SK-MEL-5 (cell line): Measurements from ENCODE around the gene DNM3. TPM values are rescaled to one million over a fixed set of nuclear protein-coding genes. Genes with fewer than 3 reads are reported as not detected.
"Not testable (repeated sequence)": the region's sequence is repeated elsewhere in the genome, so short reads cannot be mapped to it uniquely, and the experiment has no call there.

Experiments used
- DNase-seq: peaks from one replicate; pipeline ENCODE4 v3.0.0-alpha.2; 2016; ENCODE audit warnings: low read depth, low spot score
- in situ Hi-C: cut with HindIII; loops from 2 replicates; pipeline ENCODE4 v1.10.0; 2016; ENCODE audit warnings: low sequenced_read_pairs, high pct_unique_total_duplicates, low pct_unique_long_range_greater_than_20kb
- total RNA-seq: library from RNA; depleted of rRNA; stranded (reverse); fragments of >200 nt; shearing (Covaris generic); gene quantifications from 2 replicates; pipeline ENCODE4 v1.2.3, GENCODE V29; 2014

DNM3 gene
- total RNA-seq, 1 experiment from 2014 or later = 0.79 TPM

DNA sequence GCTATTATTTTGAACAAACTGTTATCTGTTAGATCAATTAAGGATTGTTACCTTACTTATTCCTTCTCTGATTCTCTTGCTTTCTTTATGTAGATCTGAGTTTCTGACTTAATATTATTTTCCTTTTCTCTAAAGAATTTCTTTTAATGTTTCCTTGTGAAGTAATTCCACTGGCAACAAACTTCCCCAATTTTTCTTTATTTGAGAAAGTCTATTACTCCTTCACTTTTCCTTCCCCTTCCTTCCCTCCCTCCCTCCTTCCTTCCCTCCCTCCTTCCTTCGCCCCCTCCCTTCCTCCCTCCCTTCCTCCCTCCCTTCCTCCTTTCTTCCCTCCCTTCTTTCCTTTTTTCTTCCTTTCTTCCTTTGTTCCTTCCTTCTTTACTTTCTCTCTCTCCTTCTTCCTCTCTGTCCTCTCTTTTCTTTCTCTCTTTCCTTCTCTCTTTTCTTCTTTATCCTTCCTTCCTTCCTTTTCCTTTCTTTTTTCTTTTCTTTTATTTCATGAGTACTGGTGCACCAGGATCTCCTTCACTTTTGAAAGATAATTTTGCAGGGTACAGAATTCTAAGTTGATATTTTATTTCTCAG lies 177.5 kb downstream of the DNM3 start:
- in situ Hi-C loops = no loop called here
- no peak for DNase-seq

DNA sequence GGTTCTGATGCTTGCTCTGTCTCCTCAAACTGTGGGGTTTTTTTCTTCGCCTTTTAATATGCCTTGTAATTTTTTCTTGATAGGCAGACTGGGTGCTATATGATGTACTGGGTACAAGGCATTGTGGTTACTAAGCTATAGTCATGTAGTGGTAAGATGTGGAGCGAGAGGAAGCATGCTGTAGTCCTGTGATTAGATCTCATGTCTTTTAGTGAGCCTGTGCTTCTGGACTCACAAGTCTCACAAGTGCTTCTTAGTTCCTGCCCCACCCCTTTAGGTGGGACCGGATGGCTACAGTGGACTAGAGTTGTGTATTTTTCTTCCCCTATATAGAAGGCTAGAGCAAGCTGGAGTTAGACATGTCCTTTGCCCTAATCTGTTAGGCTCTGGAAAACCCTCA lies 178.7 kb downstream of the DNM3 start:
- in situ Hi-C loops = no loop called here
- DNase-seq = no peak

DNA sequence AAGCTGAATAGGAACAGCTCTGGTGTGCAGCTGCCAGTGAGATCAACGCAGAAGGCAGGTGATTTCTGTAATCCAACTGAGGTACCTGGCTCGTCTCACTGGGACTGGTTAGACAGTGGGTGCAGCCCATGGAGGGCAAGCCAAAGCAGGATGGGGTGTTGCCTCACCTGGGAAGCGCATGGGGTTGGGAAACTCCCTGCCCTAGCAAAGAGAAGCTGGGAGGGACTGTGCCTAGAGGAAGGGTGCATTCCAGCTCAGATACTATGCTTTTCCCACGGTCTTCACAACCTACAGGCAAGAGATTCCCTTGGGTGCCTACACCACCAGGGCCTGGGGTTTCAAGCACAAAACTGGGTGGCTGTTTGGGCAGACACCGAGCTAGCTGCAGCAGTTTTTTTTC lies 183.2 kb downstream of the DNM3 start:
- in situ Hi-C loops = no loop called here
- DNase-seq = no peak

DNA sequence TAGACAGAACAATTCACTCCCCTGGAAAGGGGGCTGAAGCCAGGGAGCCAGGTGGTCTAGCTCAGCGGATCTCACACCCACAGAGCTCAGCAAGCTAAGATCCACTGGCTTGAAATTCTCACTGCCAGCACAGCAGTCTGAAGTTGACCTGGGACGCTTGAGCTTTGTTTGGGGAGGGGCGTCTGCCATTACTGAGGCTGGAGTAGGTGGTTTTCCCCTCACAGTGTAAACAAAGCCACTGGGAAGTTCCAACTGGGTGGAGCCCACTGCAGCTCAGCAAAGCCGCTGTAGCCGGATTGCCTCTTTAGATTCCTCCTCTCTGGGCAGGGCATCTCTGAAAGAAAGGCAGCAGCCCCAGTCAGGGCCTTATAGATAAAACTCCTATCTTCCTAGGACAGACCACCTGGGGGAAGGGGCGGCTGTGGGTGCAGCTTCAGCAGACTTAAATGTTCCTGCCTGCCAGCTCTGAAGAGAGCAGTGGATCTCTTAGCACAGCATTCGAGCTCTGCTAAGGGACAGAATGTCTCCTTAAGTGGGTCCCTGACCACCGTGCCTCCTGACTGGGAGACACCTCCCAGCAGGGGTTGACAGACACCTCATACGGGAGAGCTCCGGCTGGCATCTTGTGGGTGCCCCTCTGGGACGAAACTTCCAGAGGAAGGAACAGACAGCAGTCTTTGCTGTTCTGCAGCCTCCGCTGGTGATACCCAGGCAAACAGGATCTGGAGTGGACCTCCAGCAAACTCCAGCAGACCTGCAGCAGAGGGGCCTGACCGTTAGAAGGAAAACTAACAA lies 183.8 kb downstream of the DNM3 start:
- in situ Hi-C loops, DNase-seq: not testable (repeated sequence)

DNA sequence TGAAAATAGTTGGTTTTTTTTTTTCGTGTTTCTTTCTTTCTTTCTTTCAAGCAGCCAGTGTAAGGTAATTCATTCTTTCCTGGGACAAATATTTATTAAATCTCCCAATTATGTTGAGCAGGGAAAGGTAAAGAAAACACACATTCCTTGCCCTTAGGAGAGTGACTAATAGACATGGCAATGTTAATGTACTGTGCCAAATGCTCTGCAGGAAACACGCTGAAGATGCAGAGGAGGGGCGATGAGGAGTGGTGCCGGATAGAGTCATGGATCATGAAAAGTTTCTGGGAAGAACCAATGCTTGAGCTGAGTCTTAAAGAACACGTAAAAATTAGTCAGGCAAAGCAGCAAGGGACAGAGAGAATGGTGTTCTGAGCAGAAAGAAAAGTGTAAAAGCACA lies 199.2 kb downstream of the DNM3 start:
- in situ Hi-C loops = no loop called here
- DNase-seq = no peak

DNA sequence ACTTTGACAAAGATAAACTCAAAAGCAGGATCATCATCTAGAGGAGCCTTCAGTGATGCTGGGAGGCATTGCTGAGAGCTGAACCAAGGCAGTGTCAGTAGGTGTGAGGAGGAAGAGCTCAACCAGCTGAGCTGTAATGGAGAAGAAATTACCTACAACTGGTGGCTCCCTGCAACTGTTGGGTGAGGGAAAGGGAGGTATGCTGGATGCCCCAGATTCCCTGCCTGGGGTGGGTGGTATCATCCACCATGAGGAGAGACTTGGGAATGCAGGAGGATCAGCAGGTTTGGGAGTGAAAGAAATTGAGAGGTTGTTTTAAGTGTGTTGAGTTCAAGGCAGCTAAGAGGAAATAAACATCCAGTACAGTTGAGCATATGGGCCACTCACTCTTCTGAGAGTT lies 199.8 kb downstream of the DNM3 start:
- no peak for DNase-seq
- in situ Hi-C loops = no loop called here

DNA sequence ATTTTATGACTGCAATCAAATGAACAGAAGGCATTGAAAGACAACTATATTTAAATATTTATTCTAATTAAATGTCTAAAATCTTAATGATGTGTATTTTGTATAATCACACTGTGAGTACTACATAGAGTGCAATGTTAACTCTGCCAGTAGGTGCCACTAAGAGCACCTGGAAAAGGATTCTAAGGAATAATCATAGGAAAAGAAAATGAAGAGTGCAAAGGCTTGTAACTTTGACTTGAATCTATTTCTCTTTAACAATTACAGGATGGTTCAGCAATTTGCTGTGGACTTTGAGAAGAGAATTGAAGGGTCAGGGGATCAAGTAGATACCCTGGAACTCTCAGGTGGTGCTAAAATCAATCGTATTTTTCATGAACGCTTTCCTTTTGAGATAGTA lies 200.4 kb downstream of the DNM3 start:
- DNase-seq = peak; percentile 30
- in situ Hi-C loops = no loop called here

DNA sequence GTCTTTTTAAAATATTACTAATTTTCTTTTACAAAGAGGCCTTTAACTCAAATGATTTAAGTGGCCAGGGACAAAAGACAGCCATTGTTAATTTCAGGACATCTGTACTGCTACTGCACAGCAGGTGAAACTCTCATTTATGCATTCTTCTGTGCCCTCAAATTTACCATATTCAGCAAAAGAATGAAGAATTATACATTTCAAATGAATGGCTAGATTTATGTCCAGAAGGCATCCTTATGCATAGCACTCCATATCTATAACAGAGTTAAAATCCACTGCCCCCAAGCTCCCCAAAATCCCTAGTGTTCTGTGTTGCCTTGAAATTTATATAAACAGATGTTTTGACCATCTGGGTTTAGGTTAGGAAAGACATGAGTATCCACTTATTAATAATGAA lies 202.6 kb downstream of the DNM3 start:
- in situ Hi-C loops = no loop called here
- DNase-seq = no peak

DNA sequence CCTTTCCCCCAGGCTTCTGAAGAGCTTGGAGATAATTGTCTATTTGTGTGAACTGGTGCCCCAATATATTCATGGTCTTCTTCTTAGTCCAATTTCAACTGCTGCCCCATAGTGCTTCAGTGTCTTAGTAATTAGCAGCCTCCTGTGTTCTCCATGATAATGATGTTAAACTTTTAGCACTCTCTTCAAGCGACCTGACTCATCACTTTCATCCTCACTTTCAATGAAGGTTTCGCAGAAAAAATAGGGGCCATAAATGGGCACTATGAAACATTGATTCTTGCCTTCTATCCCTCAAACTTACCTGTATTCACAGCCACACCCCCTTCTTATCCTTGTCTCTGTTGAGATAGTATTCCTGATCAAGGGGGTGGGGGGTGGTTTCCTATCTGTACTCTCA lies 210.6 kb downstream of the DNM3 start:
- no peak for DNase-seq
- in situ Hi-C loops = no loop called here

DNA sequence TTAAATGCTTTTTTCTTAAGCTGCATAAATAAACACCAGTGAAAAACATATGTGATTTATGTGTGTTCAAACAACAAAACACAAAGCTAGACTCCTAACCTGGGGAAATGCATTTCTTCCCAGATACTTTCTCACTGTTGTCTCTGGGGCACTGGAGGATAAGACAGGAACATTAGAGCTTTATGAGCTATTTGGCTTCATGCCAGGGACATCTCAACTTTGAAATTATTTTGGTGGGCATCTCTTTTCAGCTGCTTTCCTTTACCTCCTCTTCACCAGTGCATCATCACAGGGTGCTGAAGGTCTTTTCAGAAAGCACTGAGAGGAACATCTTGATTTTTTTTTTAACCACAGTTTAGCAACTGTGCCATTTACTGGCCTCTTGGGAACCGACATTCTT lies 212.9 kb downstream of the DNM3 start:
- peak; percentile 9 for DNase-seq
- in situ Hi-C loops = no loop called here

DNA sequence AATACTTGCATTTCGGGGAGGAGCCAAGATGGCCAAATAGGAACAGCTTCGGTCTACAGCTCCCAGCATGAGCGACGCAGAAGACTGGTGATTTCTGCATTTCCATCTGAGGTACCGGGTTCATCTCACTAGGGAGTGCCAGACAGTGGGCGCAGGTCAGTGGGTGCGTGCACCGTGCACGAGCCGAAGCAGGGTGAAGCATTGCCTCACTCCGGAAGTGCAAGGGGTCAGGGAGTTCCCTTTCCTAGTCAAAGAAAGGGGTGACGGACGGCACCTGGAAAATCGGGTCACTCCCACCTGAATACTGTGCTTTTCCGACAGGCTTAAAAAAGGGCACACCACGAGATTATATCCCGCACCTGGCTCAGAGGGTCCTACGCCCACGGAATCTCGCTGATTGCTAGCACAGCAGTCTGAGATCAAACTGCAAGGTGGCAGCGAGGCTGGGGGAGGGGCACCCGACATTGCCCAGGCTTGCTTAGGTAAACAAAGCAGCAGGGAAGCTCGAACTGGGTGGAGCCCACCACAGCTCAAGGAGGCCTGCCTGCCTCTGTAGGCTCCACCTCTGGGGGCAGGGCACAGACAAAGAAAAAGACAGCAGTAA lies 214.6 kb downstream of the DNM3 start:
- in situ Hi-C loops, DNase-seq: not testable (repeated sequence)

DNA sequence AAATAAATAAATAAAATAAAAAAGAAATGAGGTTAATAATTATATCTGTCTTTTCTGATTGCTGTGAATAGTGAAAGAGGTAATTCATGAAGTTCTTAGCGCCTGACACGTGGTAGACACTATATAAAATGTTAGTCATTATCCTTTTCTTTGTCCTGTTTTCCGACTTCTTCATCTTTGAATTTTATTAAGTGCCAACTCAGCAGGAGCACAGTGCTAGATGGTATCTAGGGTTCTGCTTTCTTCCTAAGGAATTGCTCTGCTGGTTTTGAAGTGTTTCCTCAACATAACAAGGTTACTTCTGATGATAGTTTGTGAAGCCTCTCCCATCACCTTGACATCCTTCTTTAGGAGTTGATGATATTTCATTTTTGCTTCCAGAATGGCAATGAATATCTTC lies 227.0 kb downstream of the DNM3 start:
- no peak for DNase-seq
- in situ Hi-C loops = no loop called here

DNA sequence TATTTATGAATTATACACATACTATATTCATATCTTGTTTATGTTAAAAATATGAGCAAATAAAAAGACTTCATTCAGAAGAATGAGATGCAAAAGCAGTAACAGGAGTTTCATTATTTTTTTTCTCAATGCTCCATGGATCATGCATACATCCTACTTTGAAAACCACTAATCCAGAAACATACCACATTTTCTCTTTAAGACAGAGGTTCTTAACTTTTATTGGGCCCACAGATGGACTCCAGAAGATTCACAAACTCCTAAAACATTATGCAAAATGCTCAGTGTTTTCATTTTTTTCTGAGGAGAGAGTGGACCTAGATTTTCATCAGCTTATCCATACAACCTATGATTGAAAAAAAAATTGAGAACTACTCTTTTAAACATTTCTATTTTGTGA lies 227.8 kb downstream of the DNM3 start:
- in situ Hi-C loops = no loop called here
- no peak for DNase-seq

DNA sequence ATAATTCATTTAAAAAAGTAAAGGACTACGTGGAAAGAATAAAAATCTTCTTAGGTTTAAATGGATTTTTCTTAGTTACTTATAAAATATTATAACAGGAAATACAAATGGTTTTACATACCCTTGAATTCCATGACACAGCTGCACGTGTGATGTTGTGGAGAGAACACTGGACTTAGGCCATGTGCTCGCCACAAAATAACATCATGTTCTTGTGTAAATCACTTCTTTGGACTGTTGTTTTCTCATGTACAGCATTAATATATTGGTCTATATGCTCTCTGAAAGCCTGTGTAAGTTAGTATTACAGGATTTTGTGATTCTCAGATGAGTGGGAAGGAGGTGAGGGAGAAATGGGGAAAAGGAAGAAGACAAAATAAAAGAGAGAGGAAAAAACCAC lies 228.2 kb downstream of the DNM3 start:
- in situ Hi-C loops = no loop called here
- no peak for DNase-seq

DNA sequence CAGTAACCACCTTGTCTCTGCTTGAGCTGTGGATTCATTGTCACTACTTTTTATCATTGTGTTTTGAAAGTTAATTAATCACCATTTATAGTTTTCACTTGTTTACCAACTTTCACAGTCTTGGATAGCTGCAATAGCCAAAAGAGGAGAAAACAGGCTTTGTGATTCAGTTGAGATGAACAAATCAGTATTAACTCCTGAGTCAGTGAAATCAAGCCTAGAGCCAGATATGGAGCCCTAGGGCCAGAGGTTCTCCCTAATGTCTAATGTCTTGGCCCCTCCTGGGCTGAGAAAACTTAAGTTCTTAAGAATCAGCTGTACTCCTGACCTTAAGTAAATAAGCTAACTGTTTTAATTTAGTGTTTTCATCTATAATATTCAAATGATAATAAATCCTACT lies 228.8 kb downstream of the DNM3 start:
- DNase-seq = no peak
- in situ Hi-C loops = no loop called here

DNA sequence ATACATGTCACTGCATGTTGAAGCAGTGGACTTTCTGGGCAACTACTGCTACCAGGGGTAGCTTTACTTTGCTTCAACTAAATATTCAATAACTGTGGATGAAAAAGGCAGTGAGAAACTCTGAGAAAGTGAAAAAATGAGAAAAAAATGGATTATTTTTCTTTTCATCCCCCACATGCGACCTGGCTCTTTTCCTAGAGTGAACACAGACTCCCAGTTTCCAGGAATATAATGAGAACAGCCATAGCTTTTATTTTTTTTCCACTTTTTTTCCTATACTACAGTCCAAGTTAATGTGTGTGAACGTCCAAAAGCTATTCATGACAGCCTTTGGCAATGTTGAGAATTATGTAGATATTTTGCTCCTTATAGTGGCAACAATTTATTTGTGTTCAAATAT lies 230.4 kb downstream of the DNM3 start:
- no peak for DNase-seq
- in situ Hi-C loops = no loop called here

DNA sequence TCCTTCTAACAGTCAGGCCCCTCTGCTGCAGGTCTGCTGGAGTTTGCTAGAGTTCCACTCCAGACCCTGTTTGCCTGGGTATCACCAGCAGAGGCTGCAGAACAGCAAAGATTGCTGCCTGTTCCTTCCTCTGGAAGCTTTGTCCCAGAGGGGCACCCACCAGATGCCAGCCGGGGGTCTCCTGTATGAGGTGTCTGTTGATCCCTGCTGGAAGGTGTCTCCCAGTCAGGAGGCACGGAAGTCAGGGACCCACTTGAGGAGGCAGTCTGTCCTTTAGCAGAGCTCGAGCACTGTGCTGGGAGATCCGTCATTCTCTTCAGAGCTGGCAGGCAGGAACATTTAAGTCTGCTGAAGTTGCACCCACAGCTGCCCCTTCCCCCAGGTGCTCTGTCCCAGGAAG lies 238.6 kb downstream of the DNM3 start:
- DNase-seq, in situ Hi-C loops: not testable (repeated sequence)

DNA sequence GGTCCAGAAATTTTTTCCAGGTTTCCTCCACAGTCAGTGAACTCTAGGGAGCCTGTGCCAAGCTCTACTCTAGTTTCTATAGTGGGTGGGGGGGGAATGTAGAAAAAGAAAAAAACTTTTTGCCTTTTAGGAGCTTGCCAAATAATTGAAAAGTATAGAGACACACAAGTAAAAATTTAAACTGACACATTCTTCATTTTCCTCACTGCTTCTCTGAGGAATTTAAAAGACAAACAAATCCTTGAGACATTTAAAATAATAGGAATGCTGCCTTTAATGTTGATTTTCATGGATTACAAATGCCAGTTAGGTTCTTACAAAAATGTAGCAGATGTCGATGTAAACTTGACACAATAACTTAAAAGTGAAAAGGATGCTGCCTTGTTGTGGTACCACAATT lies 241.9 kb downstream of the DNM3 start:
- in situ Hi-C loops = no loop called here
- no peak for DNase-seq

DNA sequence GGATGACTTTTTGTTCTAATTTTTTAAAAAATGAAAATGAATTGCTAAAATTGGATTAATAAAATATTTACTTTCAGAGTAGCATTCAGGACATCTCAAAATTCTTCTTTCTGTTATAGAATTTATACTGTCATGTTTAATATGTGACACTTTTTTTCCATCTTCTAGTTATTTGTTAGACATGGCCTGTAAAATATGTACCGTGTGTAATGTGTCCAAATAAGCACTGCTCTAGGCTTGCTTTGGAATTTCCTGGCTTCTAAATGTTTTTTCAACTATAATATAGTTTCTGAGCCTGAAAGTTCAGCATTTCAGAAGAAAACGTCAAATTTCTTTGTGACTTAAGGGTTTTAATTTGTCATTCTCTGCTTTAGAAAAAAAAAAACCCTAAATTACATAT lies 243.6 kb downstream of the DNM3 start:
- DNase-seq = no peak
- in situ Hi-C loops = no loop called here
